ENCODE measurements around the gene EIF4E1B. TPM values are rescaled to one million over a fixed set of nuclear protein-coding genes. Genes with fewer than 3 reads are reported as not detected.

EIF4E1B gene
- total RNA-seq, 4 donors from 2014 or later: not detected

- intact Hi-C loops (cut with DNase I): no loop called here
- Histone ChIP-seq H3K4me1 (peaks cover 3 to 12% (median 8%) of the 10 kb centered on the region in 3 donors), H3K27me3 (peaks cover 0 to 49% (median 0%) of the 10 kb centered on the region in 4 donors), H3K36me3 (no peaks in the 10 kb centered on the region), H3K4me3 (no peak overlapping the region), H3K27ac (no peak overlapping the region), H3K9me3 (no peaks in the 10 kb centered on the region)
- TF ChIP-seq CTCF (IDR thresholded peaks at IDR 0.05) (no peak), POLR2A (IDR thresholded peaks at IDR 0.05) (no peak)
- WGBS, 2 donors: 80 to 86% methylated on average over 1 to 6 of the region's 8 CpGs
- no peak for DNase-seq
These were observed 35.9 kb upstream of the EIF4E1B start for GRCh38 chr5:176594554-176594953.

GRCh38 chr5:176595386-176595943 is 35.0 kb upstream of the EIF4E1B start:
- intact Hi-C loops (cut with DNase I): no loop called here
- TF ChIP-seq CTCF (IDR thresholded peaks at IDR 0.05): no peak
- no peak for TF ChIP-seq POLR2A (IDR thresholded peaks at IDR 0.05)
- Histone ChIP-seq H3K9me3 (no peaks in the 10 kb centered on the region), H3K27ac (no peak overlapping the region), H3K27me3 (peaks cover 0 to 49% (median 0%) of the 10 kb centered on the region in 4 donors), H3K36me3 (no peaks in the 10 kb centered on the region), H3K4me1 (peaks cover 3 to 12% (median 8%) of the 10 kb centered on the region in 3 donors), H3K4me3 (no peak overlapping the region)
- 61 to 89% methylated on average over 4 to 6 of the region's 11 CpGs for WGBS, 2 donors
- DNase-seq: no peak

- Histone ChIP-seq H3K4me3 (peak overlapping the region in 2 of 4 donors; percentile 49 to 65), H3K27ac (no peak overlapping the region), H3K27me3 (peaks cover 0 to 49% (median 0%) of the 10 kb centered on the region in 4 donors), H3K9me3 (no peaks in the 10 kb centered on the region), H3K4me1 (peaks cover 3 to 12% (median 8%) of the 10 kb centered on the region in 3 donors), H3K36me3 (no peaks in the 10 kb centered on the region)
- TF ChIP-seq CTCF (IDR thresholded peaks at IDR 0.05) (no peak), POLR2A (IDR thresholded peaks at IDR 0.05) (no peak)
- WGBS, 2 donors: 90% methylated on average over 2 of the region's 23 CpGs; no CpG with 5 or more reads in 1 of the 2 donors
- intact Hi-C loops (cut with DNase I): no loop called here
- DNase-seq: no peak
These were observed 34.3 kb upstream of the EIF4E1B start for GRCh38 chr5:176596069-176596644.

GRCh38 chr5:176596689-176597416 is 33.6 kb upstream of the EIF4E1B start:
- H3K4me1 ChIP-seq: peaks cover 3 to 12% (median 8%) of the 10 kb centered on the region in 3 donors
- no CpG with 5 or more reads among the region's 98 CpGs for WGBS, 2 donors
- H3K27me3 ChIP-seq: peaks cover 0 to 50% (median 0%) of the 10 kb centered on the region in 4 donors
- no peak for TF ChIP-seq POLR2A (IDR thresholded peaks at IDR 0.05)
- peak in 3 of 6 experiments; percentile 13 to 43 (median 28) for TF ChIP-seq CTCF (IDR thresholded peaks at IDR 0.05)
- intact Hi-C loops (cut with DNase I): no loop called here
- no peak overlapping the region for H3K27ac ChIP-seq
- H3K4me3 ChIP-seq: peak overlapping the region; percentile 20 to 65 (median 40)
- H3K36me3 ChIP-seq: no peaks in the 10 kb centered on the region
- no peaks in the 10 kb centered on the region for H3K9me3 ChIP-seq
- DNase-seq: no peak
